Stomach (tissue), 9 donors: ENCODE measurements around the gene CCR2. TPM values are rescaled to one million over a fixed set of nuclear protein-coding genes. Genes with fewer than 3 reads are reported as not detected.
"Not testable (repeated sequence)": the region's sequence is repeated elsewhere in the genome, so short reads cannot be mapped to it uniquely, and the experiment has no call there.

ENCODE experiments used
- DNase-seq, 2 donors: peaks; one replicate each; pipeline versions ENCODE4 v3.0.0 to v3.0.0-alpha.2; 2013 to 2019
- H3K27ac ChIP-seq, 5 donors: fragments of 200-600 bp in 4 of 5; sonication (generic) in 4 of 5; one replicate each; pipeline ENCODE4 v1.5.1; 2013 to 2019; ENCODE audit warnings: mild to moderate bottlenecking in 1 of 5, moderate library complexity in 1 of 5
- H3K27me3 ChIP-seq, 3 donors: fragments of 200-600 bp; sonication (generic); one replicate each; pipeline ENCODE4 v1.5.1; 2017 to 2019; ENCODE audit warnings: mixed run types in 1 of 3
- H3K36me3 ChIP-seq, 4 donors: fragments of 200-600 bp; sonication (generic); 1 replicate in 3 of 4; 2 replicates in 1 of 4; pipeline ENCODE4 v1.5.1; 2016 to 2019
- H3K4me1 ChIP-seq, 4 donors: fragments of 200-600 bp; sonication (generic); one replicate each; pipeline ENCODE4 v1.5.1; 2016 to 2019
- H3K4me3 ChIP-seq, 4 donors: fragments of 200-600 bp; sonication (generic) in 3 of 4; one replicate each; pipeline ENCODE4 v1.5.1; 2016 to 2019; ENCODE audit warnings: mild to moderate bottlenecking in 1 of 4
- H3K9me3 ChIP-seq, 4 donors: fragments of 200-600 bp; sonication (generic); one replicate each; pipeline ENCODE4 v1.5.1; 2016 to 2019
- EP300 ChIP-seq: sonication (generic); formaldehyde crosslinking; IDR thresholded peaks from one replicate; pipeline ENCODE4 v1.6.1; 2017; ENCODE audit warnings: antibody characterized with exemption
- POLR2A ChIP-seq, 4 donors: fragments of 450-650 bp; IDR thresholded peaks; one replicate each; pipeline ENCODE4 v1.6.1; 2016; ENCODE audit warnings: antibody characterized with exemption in 4 of 4, control low read depth in 2 of 4, mild to moderate bottlenecking in 1 of 4, moderate library complexity in 1 of 4
- POLR2AphosphoS5 ChIP-seq, 3 donors: sonication (generic); formaldehyde crosslinking; IDR thresholded peaks; one replicate each; pipeline ENCODE4 v1.6.1; 2016; ENCODE audit warnings: antibody characterized with exemption in 3 of 3
- WGBS, 5 donors: extraction: QIAGEN DNeasy Blood & Tissue Kit in 3 of 5; methylation state at CpG; one replicate each; pipeline versions ENCODE4 v1.1.5 to v1.1.7; 2013 to 2018; 5-methylcytosine and 5-hydroxymethylcytosine counted together
- intact Hi-C: fragments of 100-400 bp; cut with DNase I; formaldehyde crosslinking; loops from one replicate; pipeline ENCODE4 v1.15.1; 2023; ENCODE audit warnings: low total_unique reads
- polyA plus RNA-seq, 3 donors: library from polyadenylated mRNA; stranded (reverse); fragments of 200-250 nt; gene quantifications; one replicate each; pipeline ENCODE4 v1.2.3, GENCODE V29; 2013
- total RNA-seq, 5 donors: library from RNA; depleted of rRNA; stranded (reverse); fragments of >200 nt; gene quantifications; one replicate each; pipeline versions ENCODE4 v1.1.0 to v1.2.3, GENCODE V29; 2014 to 2016
- TF ChIP-seq, protein P1 (sequence below), 7 experiments: fragments of 450-650 bp in 4 of 7; fragments of 200-600 bp in 3 of 7; sonication (generic) in 3 of 7; IDR thresholded peaks; one replicate each; pipeline ENCODE4 v1.5.1; 2016 to 2019; ENCODE audit warnings: antibody characterized with exemption in 7 of 7, control low read depth in 2 of 7, mild to moderate bottlenecking in 1 of 7
- donor health status: healthy with polysubstance abuse.
- donor health status: Bipolar disorder and iron deficiency.
- donor health status: healthy.

Gene CCR2
- total and polyA plus RNA-seq, 8 donors: 0.37 to 2.5 (median 0.61) TPM; not detected in 3

DNA sequence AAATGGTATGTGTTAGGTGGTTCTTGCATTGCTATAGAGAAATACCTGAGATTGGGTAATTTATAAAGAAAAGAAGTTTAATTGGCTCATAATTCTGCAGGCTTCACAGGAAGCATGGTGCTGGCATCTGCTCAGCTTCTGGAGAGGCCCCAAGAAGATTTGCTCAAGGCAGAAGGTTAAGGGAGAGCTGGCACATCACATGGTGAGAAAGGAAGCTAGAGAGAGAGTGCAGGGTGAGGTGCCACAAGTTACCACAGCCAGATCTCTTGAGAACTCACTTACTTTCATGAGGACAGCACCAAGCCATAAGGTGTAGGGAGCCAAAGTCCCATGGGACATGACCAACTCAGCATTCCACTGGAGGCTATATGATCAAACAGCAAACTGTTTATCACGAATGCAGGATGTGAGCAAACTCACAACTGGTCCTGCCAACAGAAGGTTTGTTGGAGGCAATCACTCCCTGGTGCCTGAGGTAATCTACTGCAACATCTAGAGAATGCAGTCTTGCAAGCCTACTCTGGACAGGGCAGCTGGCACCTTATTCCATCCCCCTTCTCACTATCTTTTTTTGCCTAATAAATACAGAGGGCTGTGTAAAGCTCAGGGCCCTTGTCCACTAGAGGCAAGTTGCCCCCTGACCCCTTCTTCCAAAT is 28.1 kb upstream of the CCR2 start:
- WGBS, 5 donors: 61 to 85% (median 79%) methylated on average over 1 of the region's 1 CpG
- Histone ChIP-seq H3K9me3 (peaks cover 0 to 19% (median 8%) of the 10 kb centered on the region in 4 donors), H3K4me1 (no peaks in the 10 kb centered on the region), H3K27me3 (no peaks in the 10 kb centered on the region), H3K27ac (no peak overlapping the region), H3K36me3 (no peaks in the 10 kb centered on the region), H3K4me3 (no peak overlapping the region)
- no peak for TF ChIP-seq EP300
- TF ChIP-seq POLR2A (IDR thresholded peaks at IDR 0.05): no peak
- TF ChIP-seq POLR2AphosphoS5 (IDR thresholded peaks at IDR 0.05): no peak
- TF ChIP-seq, protein P1, sequence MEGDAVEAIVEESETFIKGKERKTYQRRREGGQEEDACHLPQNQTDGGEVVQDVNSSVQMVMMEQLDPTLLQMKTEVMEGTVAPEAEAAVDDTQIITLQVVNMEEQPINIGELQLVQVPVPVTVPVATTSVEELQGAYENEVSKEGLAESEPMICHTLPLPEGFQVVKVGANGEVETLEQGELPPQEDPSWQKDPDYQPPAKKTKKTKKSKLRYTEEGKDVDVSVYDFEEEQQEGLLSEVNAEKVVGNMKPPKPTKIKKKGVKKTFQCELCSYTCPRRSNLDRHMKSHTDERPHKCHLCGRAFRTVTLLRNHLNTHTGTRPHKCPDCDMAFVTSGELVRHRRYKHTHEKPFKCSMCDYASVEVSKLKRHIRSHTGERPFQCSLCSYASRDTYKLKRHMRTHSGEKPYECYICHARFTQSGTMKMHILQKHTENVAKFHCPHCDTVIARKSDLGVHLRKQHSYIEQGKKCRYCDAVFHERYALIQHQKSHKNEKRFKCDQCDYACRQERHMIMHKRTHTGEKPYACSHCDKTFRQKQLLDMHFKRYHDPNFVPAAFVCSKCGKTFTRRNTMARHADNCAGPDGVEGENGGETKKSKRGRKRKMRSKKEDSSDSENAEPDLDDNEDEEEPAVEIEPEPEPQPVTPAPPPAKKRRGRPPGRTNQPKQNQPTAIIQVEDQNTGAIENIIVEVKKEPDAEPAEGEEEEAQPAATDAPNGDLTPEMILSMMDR (IDR thresholded peaks at IDR 0.05): no peak
- no peak for DNase-seq
- intact Hi-C loops: no loop called here

GRCh38 chr3:46330676-46331075 is 23.2 kb upstream of the CCR2 start:
- H3K27ac ChIP-seq, intact Hi-C loops, H3K27me3 ChIP-seq, H3K4me3 ChIP-seq, DNase-seq, H3K4me1 ChIP-seq, H3K36me3 ChIP-seq: not testable (repeated sequence)
- WGBS, 5 donors: 92 to 100% (median 96%) methylated on average over 3 of the region's 3 CpGs
- H3K9me3 ChIP-seq: peaks cover 0 to 19% (median 8%) of the 10 kb centered on the region in 4 donors

- Histone ChIP-seq H3K27ac (no peak overlapping the region), H3K4me3 (no peak overlapping the region), H3K27me3 (no peaks in the 10 kb centered on the region), H3K36me3 (no peaks in the 10 kb centered on the region), H3K4me1 (no peaks in the 10 kb centered on the region), H3K9me3 (peaks cover 9 to 20% (median 15%) of the 10 kb centered on the region in 4 donors)
- WGBS, 5 donors: 34 to 46% (median 43%) methylated on average over 4 of the region's 4 CpGs
- intact Hi-C loops: no loop called here
- DNase-seq: no peak
- TF ChIP-seq POLR2A (IDR thresholded peaks at IDR 0.05) (no peak), EP300 (no peak), POLR2AphosphoS5 (IDR thresholded peaks at IDR 0.05) (no peak)
- TF ChIP-seq, protein P1 (IDR thresholded peaks at IDR 0.05): no peak
These were observed 19.0 kb upstream of the CCR2 start for GRCh38 chr3:46334741-46335478.

DNA sequence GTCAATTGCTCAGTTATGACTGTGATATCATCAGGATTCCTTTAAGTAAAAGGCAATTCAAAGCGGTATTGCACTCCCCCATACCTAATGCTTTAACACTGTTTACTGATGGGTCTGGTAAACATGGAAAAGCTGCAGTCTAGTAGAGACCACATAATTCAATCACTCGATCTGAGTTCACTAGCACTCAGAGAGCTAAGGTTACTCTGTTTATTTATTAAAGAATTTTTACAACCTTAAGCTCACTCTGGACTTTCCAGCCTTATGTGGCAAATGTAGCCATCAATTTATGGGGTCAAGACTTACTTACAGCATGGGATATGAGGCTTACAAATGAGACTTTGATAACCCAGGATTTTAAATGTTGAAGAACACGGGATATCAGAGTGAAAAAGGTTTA is 18.4 kb upstream of the CCR2 start:
- no peaks in the 10 kb centered on the region for H3K4me1 ChIP-seq
- no peaks in the 10 kb centered on the region for H3K36me3 ChIP-seq
- DNase-seq: no peak
- no peaks in the 10 kb centered on the region for H3K27me3 ChIP-seq
- peaks cover 9 to 24% (median 16%) of the 10 kb centered on the region in 4 donors for H3K9me3 ChIP-seq
- no peak overlapping the region for H3K27ac ChIP-seq
- 42 to 57% (median 51%) methylated on average over 3 of the region's 3 CpGs for WGBS, 5 donors
- no peak overlapping the region for H3K4me3 ChIP-seq
- intact Hi-C loops: no loop called here
- TF ChIP-seq POLR2AphosphoS5 (IDR thresholded peaks at IDR 0.05): no peak
- TF ChIP-seq, protein P1 (IDR thresholded peaks at IDR 0.05): no peak
- TF ChIP-seq EP300: no peak
- TF ChIP-seq POLR2A (IDR thresholded peaks at IDR 0.05): no peak

DNA sequence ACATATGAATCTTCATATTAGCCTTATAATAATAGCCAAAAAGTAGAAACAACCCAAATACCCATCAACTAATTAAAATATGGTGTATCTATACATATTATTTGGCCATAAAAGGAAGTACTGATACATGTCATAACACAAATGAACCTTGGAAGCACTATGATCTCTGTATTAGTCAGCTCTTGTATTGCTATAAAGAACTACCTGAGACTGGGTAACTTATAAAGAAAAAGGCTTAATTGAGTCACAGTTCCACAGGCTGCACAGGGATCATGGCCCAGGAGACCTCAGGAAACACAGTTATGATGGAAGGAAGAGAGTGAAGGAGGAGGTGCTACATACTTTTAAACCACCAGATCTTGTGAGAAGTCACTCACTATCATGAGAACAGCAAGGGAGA is 16.0 kb upstream of the CCR2 start:
- H3K4me3 ChIP-seq: no peak overlapping the region
- H3K27ac ChIP-seq: no peak overlapping the region
- H3K27me3 ChIP-seq: no peaks in the 10 kb centered on the region
- no peak for DNase-seq
- TF ChIP-seq, protein P1 (IDR thresholded peaks at IDR 0.05): no peak
- TF ChIP-seq POLR2AphosphoS5 (IDR thresholded peaks at IDR 0.05): no peak
- no peak for TF ChIP-seq POLR2A (IDR thresholded peaks at IDR 0.05)
- no peak for TF ChIP-seq EP300
- H3K4me1 ChIP-seq: no peaks in the 10 kb centered on the region
- intact Hi-C loops: no loop called here
- no peaks in the 10 kb centered on the region for H3K36me3 ChIP-seq
- H3K9me3 ChIP-seq: peaks cover 9 to 24% (median 16%) of the 10 kb centered on the region in 4 donors
